CD1c-positive myeloid dendritic cell (primary cell): ENCODE results near the gene GPAM.
A peak's percentile ranks its signal among the peaks of the same experiment; 100 is the strongest.
"Not testable (repeated sequence)": the region's sequence is repeated elsewhere in the genome, so short reads cannot be mapped to it uniquely, and the experiment has no call there.

ENCODE experiments used
- DNase-seq: peaks from one replicate; pipeline ENCODE4 v3.0.0-alpha.2; 2016; ENCODE audit errors: extremely low spot score

The GPAM gene

GRCh38 chr10:112183329-112184051, at the start of gene GPAM:
GPAM (minus strand) TSS chr10:112183765; CDS start chr10:112181784, 1,981 bp downstream.
- DNase-seq: peak; percentile 98

GRCh38 chr10:112232670-112233069, 49.1 kb upstream of the GPAM start:
- peak; percentile 51 for DNase-seq

GRCh38 chr10:112231602-112232400, 48.2 kb upstream of the GPAM start:
- peak; percentile 3 for DNase-seq

- no peak for DNase-seq
Measured at GRCh38 chr10:112230325-112230988, 46.9 kb upstream of the GPAM start.

- no peak for DNase-seq
Measured at GRCh38 chr10:112229901-112230300, 46.3 kb upstream of the GPAM start.

GRCh38 chr10:112229096-112229495, 45.5 kb upstream of the GPAM start:
- no peak for DNase-seq

- DNase-seq: not testable (repeated sequence)
Measured at GRCh38 chr10:112228366-112229088, 45.0 kb upstream of the GPAM start.

GRCh38 chr10:112227331-112227987, 43.9 kb upstream of the GPAM start:
- no peak for DNase-seq

- DNase-seq: no peak
Measured at GRCh38 chr10:112226439-112227248, 43.1 kb upstream of the GPAM start.

- no peak for DNase-seq
Measured at GRCh38 chr10:112225771-112226438, 42.3 kb upstream of the GPAM start.

- DNase-seq: no peak
Measured at GRCh38 chr10:112224933-112225529, 41.5 kb upstream of the GPAM start.

GRCh38 chr10:112223725-112224124, 40.2 kb upstream of the GPAM start:
- DNase-seq: no peak

- no peak for DNase-seq
Measured at GRCh38 chr10:112222799-112223198, 39.2 kb upstream of the GPAM start.

GRCh38 chr10:112221545-112221944, 38.0 kb upstream of the GPAM start:
- DNase-seq: no peak

GRCh38 chr10:112218960-112219359, 35.4 kb upstream of the GPAM start:
- DNase-seq: no peak

- no peak for DNase-seq
Measured at GRCh38 chr10:112218036-112218390, 34.4 kb upstream of the GPAM start.

GRCh38 chr10:112217386-112218035, 33.9 kb upstream of the GPAM start:
- DNase-seq: no peak

GRCh38 chr10:112216966-112217365, 33.4 kb upstream of the GPAM start:
- no peak for DNase-seq

- no peak for DNase-seq
Measured at GRCh38 chr10:112216151-112216550, 32.6 kb upstream of the GPAM start.
